NT2/D1 (cell line): ENCODE data around the gene TBC1D30.

Experiments
- DNase-seq: peaks from one replicate; pipeline ENCODE4 v3.0.0-alpha.2; 2011; ENCODE audit warnings: low read depth, low spot score
- H3K27me3 ChIP-seq: 2 replicates; pipeline ENCODE4 v1.6.0; 2011; ENCODE audit warnings: mild to moderate bottlenecking; ENCODE audit not compliant: insufficient read length, insufficient read depth
- H3K36me3 ChIP-seq: 2 replicates; pipeline ENCODE4 v1.6.1; 2011; ENCODE audit warnings: mild to moderate bottlenecking, low read length, mixed read lengths; ENCODE audit not compliant: insufficient read depth, insufficient read length
- H3K4me1 ChIP-seq: 2 replicates; pipeline ENCODE4 v1.5.1; 2011; ENCODE audit not compliant: insufficient read depth, insufficient read length
- H3K4me3 ChIP-seq: 2 replicates; pipeline ENCODE4 v1.5.1; 2011; ENCODE audit warnings: low read depth; ENCODE audit not compliant: insufficient read length
- H3K9ac ChIP-seq: 2 replicates; pipeline ENCODE4 v1.6.0; 2011; ENCODE audit warnings: low read depth; ENCODE audit not compliant: insufficient read length
- H3K9me3 ChIP-seq: 2 replicates; pipeline ENCODE4 v1.5.1; 2011; ENCODE audit warnings: mild to moderate bottlenecking, low read length; ENCODE audit not compliant: insufficient read depth
- SUZ12 ChIP-seq: IDR thresholded peaks from 2 replicates; pipeline ENCODE4 v1.6.1; 2011; ENCODE audit not compliant: insufficient read length, insufficient read depth; ENCODE audit errors: extremely low read depth
- YY1 ChIP-seq: IDR thresholded peaks from 2 replicates; pipeline ENCODE4 v1.6.1; 2011; ENCODE audit not compliant: insufficient read length, insufficient read depth
- ZNF274 ChIP-seq: IDR thresholded peaks from 2 replicates; pipeline ENCODE4 v1.6.1; 2011; ENCODE audit warnings: mild to moderate bottlenecking, low read depth, low read length

Gene TBC1D30

GRCh38 chr12:64884728-64885127 is 60.3 kb downstream of the TBC1D30 start:
- Histone ChIP-seq H3K36me3 (no peaks in the 10 kb centered on the region), H3K27me3 (peaks cover 40% of the 10 kb centered on the region), H3K9me3 (no peaks in the 10 kb centered on the region), H3K4me1 (no peaks in the 10 kb centered on the region), H3K9ac (no peak overlapping the region), H3K4me3 (no peak overlapping the region)
- DNase-seq, result no peak
- no peak for TF ChIP-seq YY1
- no peak for TF ChIP-seq SUZ12
- TF ChIP-seq ZNF274, result no peak

GRCh38 chr12:64889434-64890216 is 65.2 kb downstream of the TBC1D30 start:
- peak; percentile 55 for DNase-seq
- Histone ChIP-seq H3K36me3 (no peaks in the 10 kb centered on the region), H3K4me3 (no peak overlapping the region), H3K9ac (no peak overlapping the region), H3K27me3 (peaks cover 56% of the 10 kb centered on the region), H3K9me3 (no peaks in the 10 kb centered on the region), H3K4me1 (no peaks in the 10 kb centered on the region)
- TF ChIP-seq SUZ12 (no peak), ZNF274 (no peak), YY1 (no peak)

DNA sequence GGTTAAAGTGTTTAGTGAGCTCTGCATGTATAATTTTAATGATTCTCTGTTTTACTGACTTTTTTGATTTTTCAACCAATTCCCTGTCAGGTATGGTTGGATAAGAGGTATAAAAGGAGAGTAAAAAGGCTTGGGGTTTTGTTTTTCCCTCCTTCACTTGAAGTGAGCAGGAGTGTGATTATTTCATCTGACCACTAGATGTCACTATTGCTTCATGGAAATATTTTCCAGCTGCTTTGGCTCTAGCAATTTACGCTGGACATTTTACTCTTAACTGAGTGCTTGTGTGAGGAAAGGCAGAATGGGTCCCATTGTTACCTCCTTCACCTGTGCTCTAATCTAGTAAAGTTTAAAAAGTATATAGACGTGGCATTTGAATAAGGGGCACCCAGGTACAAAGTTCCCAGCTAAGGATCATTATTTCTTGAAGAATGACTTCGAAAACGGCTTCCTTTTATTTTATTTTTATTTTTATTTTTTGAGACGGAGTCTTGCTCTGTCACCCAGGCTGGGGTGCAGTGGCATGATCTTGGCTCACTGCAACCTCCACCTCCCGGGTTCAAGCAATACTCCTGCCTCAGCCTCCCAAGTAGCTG is 66.5 kb downstream of the TBC1D30 start:
- H3K36me3 ChIP-seq, result no peaks in the 10 kb centered on the region
- no peak overlapping the region for H3K9ac ChIP-seq
- no peaks in the 10 kb centered on the region for H3K9me3 ChIP-seq
- no peak overlapping the region for H3K4me3 ChIP-seq
- peak; percentile 51 for DNase-seq
- H3K27me3 ChIP-seq, result peaks cover 53% of the 10 kb centered on the region
- TF ChIP-seq ZNF274, result no peak
- no peak for TF ChIP-seq YY1
- no peak for TF ChIP-seq SUZ12
- no peaks in the 10 kb centered on the region for H3K4me1 ChIP-seq

GRCh38 chr12:64891629-64892028 is 67.2 kb downstream of the TBC1D30 start:
- H3K4me3 ChIP-seq, result no peak overlapping the region
- no peaks in the 10 kb centered on the region for H3K36me3 ChIP-seq

GRCh38 chr12:64892561-64892960 is 68.1 kb downstream of the TBC1D30 start:
- no peak overlapping the region for H3K4me3 ChIP-seq
- H3K27me3 ChIP-seq, result peaks cover 37% of the 10 kb centered on the region
- no peak for DNase-seq
- H3K9me3 ChIP-seq, result no peaks in the 10 kb centered on the region
- H3K9ac ChIP-seq, result no peak overlapping the region
- TF ChIP-seq ZNF274, result no peak
- no peak for TF ChIP-seq YY1
- no peak for TF ChIP-seq SUZ12
- no peaks in the 10 kb centered on the region for H3K36me3 ChIP-seq
- H3K4me1 ChIP-seq, result no peaks in the 10 kb centered on the region

More at GRCh38 chr12:64891629-64892028, 67.2 kb downstream of the TBC1D30 start:
- Histone ChIP-seq H3K27me3 (peaks cover 47% of the 10 kb centered on the region), H3K9ac (no peak overlapping the region), H3K4me1 (no peaks in the 10 kb centered on the region), H3K9me3 (no peaks in the 10 kb centered on the region)
- TF ChIP-seq SUZ12, result no peak
- TF ChIP-seq YY1, result no peak
- TF ChIP-seq ZNF274, result no peak
- no peak for DNase-seq

GRCh38 chr12:64893961-64894360 is 69.5 kb downstream of the TBC1D30 start:
- Histone ChIP-seq H3K27me3 (peaks cover 23% of the 10 kb centered on the region), H3K9ac (no peak overlapping the region), H3K9me3 (no peaks in the 10 kb centered on the region), H3K36me3 (no peaks in the 10 kb centered on the region), H3K4me1 (no peaks in the 10 kb centered on the region), H3K4me3 (no peak overlapping the region)
- no peak for DNase-seq
- TF ChIP-seq YY1, result no peak
- TF ChIP-seq SUZ12, result no peak
- no peak for TF ChIP-seq ZNF274

DNA sequence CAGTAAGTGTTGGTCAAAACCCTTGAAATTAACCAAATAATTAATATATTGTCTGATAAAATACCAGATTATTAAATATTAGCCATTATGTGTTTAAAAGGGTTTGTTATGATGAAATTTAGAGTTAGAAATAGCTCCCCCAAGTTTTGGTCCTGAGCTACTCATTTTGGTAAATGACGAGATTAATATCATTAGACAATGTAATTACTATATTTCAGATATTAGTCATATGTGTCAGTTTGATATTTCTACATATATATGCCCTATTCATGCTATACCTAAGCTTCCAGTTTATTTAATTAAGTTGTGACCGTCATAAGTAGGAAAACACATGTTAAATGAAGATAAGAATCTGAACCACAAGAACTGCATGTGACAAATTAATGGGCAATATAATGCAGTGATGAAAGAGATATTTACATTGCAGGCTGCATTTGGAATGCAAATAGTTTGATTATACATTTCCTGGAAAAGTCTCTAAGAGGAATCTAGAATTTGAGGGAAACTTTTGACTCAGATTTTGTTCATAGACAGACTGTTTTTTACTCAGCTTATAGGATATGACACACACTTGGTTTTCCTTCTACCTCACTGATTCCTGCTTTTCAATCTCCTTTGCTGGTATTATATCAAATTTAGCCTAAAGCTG is 70.5 kb downstream of the TBC1D30 start:
- no peak for TF ChIP-seq ZNF274
- no peak for TF ChIP-seq YY1
- TF ChIP-seq SUZ12, result no peak
- no peak for DNase-seq
- no peak overlapping the region for H3K4me3 ChIP-seq

More for the DNA sequence above, 70.5 kb downstream of the TBC1D30 start:
- Histone ChIP-seq H3K9me3 (no peaks in the 10 kb centered on the region), H3K9ac (no peak overlapping the region), H3K4me1 (no peaks in the 10 kb centered on the region), H3K36me3 (no peaks in the 10 kb centered on the region), H3K27me3 (peaks cover 14% of the 10 kb centered on the region)
